ENCODE measurements around the gene ABCF2. TPM values are rescaled to one million over a fixed set of nuclear protein-coding genes. Genes with fewer than 3 reads are reported as not detected.

The ABCF2 gene
- total RNA-seq, 1 experiment from 2014 or later: 63.7 TPM

GRCh38 chr7:151194188-151194587 lies 32.8 kb downstream of the ABCF2 start:
- Histone ChIP-seq H3K9me3 (ENCODE audit: control insufficient read depth in 1 of 2, insufficient read depth in 1 of 2, low read depth in 1 of 2, low read length in 2 of 2) (no peaks in the 10 kb centered on the region), H3K4me1 (ENCODE audit: control insufficient read depth in 1 of 2, insufficient read depth in 2 of 2, low read length in 2 of 2) (no peaks in the 10 kb centered on the region), H3K9me2 (ENCODE audit: insufficient read depth) (no peaks in the 10 kb centered on the region), H3K27me3 (ENCODE audit: insufficient read depth, low read length) (peaks cover 18% of the 10 kb centered on the region; the same call in 1 of the 2 replicates), H3K4me2 (ENCODE audit: low read length) (no peak overlapping the region), H2AFZ (ENCODE audit: low read depth, low read length, poor library complexity, severe bottlenecking) (no peak overlapping the region), H3K27ac (ENCODE audit: low read depth, low read length) (no peak overlapping the region), H3K79me2 (ENCODE audit: insufficient read depth, low read length) (no peaks in the 10 kb centered on the region), H4K20me1 (ENCODE audit: insufficient read depth) (no peaks in the 10 kb centered on the region), H3K9ac (ENCODE audit: low read length) (no peak overlapping the region), H3K4me3 (replicated peaks in 1 of 2; ENCODE audit: low read depth in 1 of 2, low read length in 2 of 2) (no peak overlapping the region), H3K36me3 (ENCODE audit: control insufficient read depth in 1 of 2, insufficient read depth in 2 of 2, low read length in 2 of 2) (no peaks in the 10 kb centered on the region)
- no peak for ATAC-seq
- BruUV-seq (replicated peaks): no TSS peak
- TF ChIP-seq SIN3A (IDR thresholded peaks at IDR 0.05; ENCODE audit: low read depth) (no peak), POLR2AphosphoS5 (IDR thresholded peaks at IDR 0.05; ENCODE audit: low read depth, low read length) (no peak), ZNF274 (IDR thresholded peaks at IDR 0.05; ENCODE audit: low read depth, low read length) (no peak), CTCF (IDR thresholded peaks at IDR 0.05 in 2 of 3, conservative IDR thresholded peaks at IDR 0.05 in 1 of 3; ENCODE audit: borderline replicate concordance in 1 of 3, insufficient read depth in 1 of 3, low read depth in 2 of 3, low read length in 2 of 3) (no peak), SP1 (IDR thresholded peaks at IDR 0.05; ENCODE audit: low read depth) (no peak), ATF3 (IDR thresholded peaks at IDR 0.05) (no peak), EGR1 (IDR thresholded peaks at IDR 0.05; ENCODE audit: low read depth) (no peak), CBX3 (IDR thresholded peaks at IDR 0.05; ENCODE audit: low read depth) (no peak), RAD21 (IDR thresholded peaks at IDR 0.05; ENCODE audit: low read depth) (no peak), FOSL1 (IDR thresholded peaks at IDR 0.05; ENCODE audit: low read depth) (no peak), EZH2 (IDR thresholded peaks at IDR 0.05) (no peak), YY1 (IDR thresholded peaks at IDR 0.05; ENCODE audit: extremely low read depth, insufficient replicate concordance, low read depth, low read length) (no peak), EZH2phosphoT487 (IDR thresholded peaks at IDR 0.05; ENCODE audit: borderline replicate concordance) (no peak), JUND (IDR thresholded peaks at IDR 0.05) (no peak)
- intact Hi-C loops (cut with micrococcal nuclease): no loop called here
- RAD21 ChIA-PET (ENCODE audit: low non-redundant PET in 1 of 2, low total read pairs in 2 of 2, uncharacterized antibody in 2 of 2, unreplicated experiment in 2 of 2): no interaction called here
- DNase-seq (ENCODE audit: low read depth, low spot score): no peak
- CTCF ChIA-PET: no interaction called here
- POLR2A ChIA-PET: no interaction called here
